ENCODE results near the gene CEBPZOS. TPM values are rescaled to one million over a fixed set of nuclear protein-coding genes. Genes with fewer than 3 reads are reported as not detected.
A peak's percentile ranks its signal among the peaks of the same experiment; 100 is the strongest.
"Not testable (repeated sequence)": the region's sequence is repeated elsewhere in the genome, so short reads cannot be mapped to it uniquely, and the experiment has no call there.

The CEBPZOS gene
- total and polyA plus RNA-seq, 9 of the 15 experiments (the other 6 are each of a cell fraction or from before 2014, with no cell fraction given), result 21.7 to 64.8 (median 46.7) TPM

DNA sequence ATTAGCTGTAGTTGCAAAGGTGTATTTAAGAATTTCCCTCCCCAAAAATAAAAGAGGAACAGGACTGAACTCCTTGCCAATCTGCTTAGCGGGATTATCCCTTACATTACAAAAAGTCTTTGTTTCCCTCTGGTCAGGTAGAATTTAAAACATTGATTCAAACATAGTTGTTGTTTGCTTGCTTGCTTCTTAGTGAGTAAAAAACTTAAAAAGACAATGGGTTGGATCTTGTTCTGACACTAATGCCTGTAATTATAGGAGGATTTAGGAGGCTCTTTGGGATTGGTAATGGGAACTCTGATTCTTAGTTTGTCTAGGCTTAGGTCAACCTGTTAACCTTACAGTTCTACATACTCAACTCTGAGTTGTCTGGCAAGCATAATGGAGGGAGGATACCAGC is 3.7 kb upstream of the CEBPZOS start:
- FAIRE-seq (no peak), DNase-seq (ENCODE audit: extremely low read depth in 1 of 4, low spot score in 3 of 4) (no peak), ATAC-seq (no peak)
- no peaks in the 10 kb centered on the region; a peak in 1 of 5 replicates for H3K27me3 ChIP-seq (ENCODE audit: control insufficient read depth in 2 of 2, insufficient read depth in 2 of 2, low read length in 2 of 2)
- H3K27ac ChIP-seq (ENCODE audit: extremely low read depth, low read depth, low read length), result no peak overlapping the region
- intact Hi-C loops (cut with micrococcal nuclease) (no loop called here), in situ Hi-C loops (cut with MboI) (no loop called here)
- no peak overlapping the region for H2AFZ ChIP-seq (ENCODE audit: low read depth, low read length)
- H3K9me3 ChIP-seq (replicated peaks; ENCODE audit: control insufficient read depth, insufficient read depth, low read depth, low read length), result peaks cover 3% of the 10 kb centered on the region; the same call in 1 of the 2 replicates
- ChIA-PET CTCF (ENCODE audit: low intra/inter-chr PET ratio) (no interaction called here), POLR2A (no interaction called here)
- no peaks in the 10 kb centered on the region for H3K9me1 ChIP-seq (ENCODE audit: control insufficient read depth, insufficient read depth, low read length)
- WGBS (ENCODE audit: insufficient coverage, low coverage, missing lambda C conversion rate), result 81% methylated on average over 1 of the region's 1 CpG
- H3K79me2 ChIP-seq (ENCODE audit: control insufficient read depth, insufficient read depth, low read length), result peaks cover 13% of the 10 kb centered on the region
- H3K4me1 ChIP-seq (replicated peaks in 1 of 2; ENCODE audit: control insufficient read depth in 2 of 2, insufficient read depth in 2 of 2, low read length in 2 of 2), result peaks cover 9 to 14% of the 10 kb centered on the region in 2 experiments; a peak in 4 of 5 replicates
- no TSS peak for BruUV-seq (replicated peaks)
- no peak overlapping the region for H3K9ac ChIP-seq (ENCODE audit: insufficient read depth in 1 of 2, low read depth in 2 of 2, low read length in 2 of 2)
- no peaks in the 10 kb centered on the region for H4K20me1 ChIP-seq (replicated peaks; ENCODE audit: control insufficient read depth, insufficient read depth, low read length)
- H3K4me3 ChIP-seq, result no peak overlapping the region
- no peaks in the 10 kb centered on the region for H3K36me3 ChIP-seq (ENCODE audit: control insufficient read depth, insufficient read depth, low read length)
- no peak for TF ChIP-seq SRSF7 (optimal IDR thresholded peaks at IDR 0.05; ENCODE audit: low read depth, low read length)
- TF ChIP-seq PCBP2 (IDR thresholded peaks at IDR 0.05; ENCODE audit: low read depth, low read length, poor library complexity, severe bottlenecking), result no peak
- TF ChIP-seq SPI1 (IDR thresholded peaks at IDR 0.05; ENCODE audit: borderline replicate concordance, low read depth, low read length), result peak; percentile 13; the same call in 1 of the 2 replicates
- H3K4me2 ChIP-seq (ENCODE audit: insufficient read depth, low read length), result no peak overlapping the region

DNA sequence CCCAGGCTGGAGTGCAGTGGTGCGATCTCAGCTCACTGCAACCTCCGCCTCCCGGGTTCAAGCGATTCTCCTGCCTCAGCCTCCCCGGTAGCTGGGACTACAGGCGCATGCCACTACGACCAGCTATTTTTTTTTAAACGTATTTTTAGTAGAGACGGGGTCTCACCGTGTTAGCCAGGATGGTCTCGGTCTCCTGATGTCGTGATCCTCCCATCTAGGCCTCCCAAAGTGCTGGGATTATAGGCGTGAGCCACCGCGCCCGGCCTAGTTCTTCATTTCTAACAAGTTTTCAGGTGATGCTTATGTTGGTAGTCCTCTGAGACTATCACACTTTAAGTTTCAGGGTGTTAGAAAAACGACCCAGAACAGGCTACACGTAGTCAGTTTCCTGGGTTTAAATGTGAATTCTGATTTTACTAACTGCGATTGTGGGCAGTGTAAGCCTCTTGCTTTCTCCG is 405 bp upstream of the CEBPZOS start:
- FAIRE-seq, result not testable (repeated sequence)
- WGBS (ENCODE audit: insufficient coverage, low coverage, missing lambda C conversion rate), result 76% methylated on average over 19 of the region's 20 CpGs

More for the DNA sequence above, 405 bp upstream of the CEBPZOS start:
- Histone ChIP-seq H3K4me3 (peak overlapping the region; percentile 61), H3K36me3 (ENCODE audit: control insufficient read depth, insufficient read depth, low read length) (peaks cover 22% of the 10 kb centered on the region; the same call in 1 of the 3 replicates), H3K27ac (ENCODE audit: extremely low read depth, low read depth, low read length) (peak overlapping the region; percentile 84), H3K9ac (ENCODE audit: insufficient read depth in 1 of 2, low read depth in 2 of 2, low read length in 2 of 2) (peak overlapping the region in 1 of 2 experiments; percentile 74; a peak in 2 of 4 replicates), H2AFZ (ENCODE audit: low read depth, low read length) (peak overlapping the region; percentile 98), H3K4me2 (ENCODE audit: insufficient read depth, low read length) (peak overlapping the region; percentile 85), H3K79me2 (ENCODE audit: control insufficient read depth, insufficient read depth, low read length) (peaks cover 45% of the 10 kb centered on the region), H3K4me1 (replicated peaks in 1 of 2; ENCODE audit: control insufficient read depth in 2 of 2, insufficient read depth in 2 of 2, low read length in 2 of 2) (peaks cover 3 to 19% of the 10 kb centered on the region in 2 experiments; a peak in 3 of 5 replicates)
- BruUV-seq (replicated peaks); intact Hi-C loops (cut with micrococcal nuclease); H3K9me1 ChIP-seq (ENCODE audit: control insufficient read depth, insufficient read depth, low read length); CTCF ChIA-PET (ENCODE audit: low intra/inter-chr PET ratio); H4K20me1 ChIP-seq (replicated peaks; ENCODE audit: control insufficient read depth, insufficient read depth, low read length); H3K27me3 ChIP-seq (ENCODE audit: control insufficient read depth in 2 of 2, insufficient read depth in 2 of 2, low read length in 2 of 2); DNase-seq (ENCODE audit: extremely low read depth in 1 of 4, low spot score in 3 of 4); in situ Hi-C loops (cut with MboI); H3K9me3 ChIP-seq (replicated peaks; ENCODE audit: control insufficient read depth, insufficient read depth, low read depth, low read length); ATAC-seq: not testable (repeated sequence)
- 0 out of 2 replicates have a peak, but pooled peaks have one; percentile 9 for TF ChIP-seq BCOR (IDR thresholded peaks at IDR 0.05)
- TF ChIP-seq, protein P1, sequence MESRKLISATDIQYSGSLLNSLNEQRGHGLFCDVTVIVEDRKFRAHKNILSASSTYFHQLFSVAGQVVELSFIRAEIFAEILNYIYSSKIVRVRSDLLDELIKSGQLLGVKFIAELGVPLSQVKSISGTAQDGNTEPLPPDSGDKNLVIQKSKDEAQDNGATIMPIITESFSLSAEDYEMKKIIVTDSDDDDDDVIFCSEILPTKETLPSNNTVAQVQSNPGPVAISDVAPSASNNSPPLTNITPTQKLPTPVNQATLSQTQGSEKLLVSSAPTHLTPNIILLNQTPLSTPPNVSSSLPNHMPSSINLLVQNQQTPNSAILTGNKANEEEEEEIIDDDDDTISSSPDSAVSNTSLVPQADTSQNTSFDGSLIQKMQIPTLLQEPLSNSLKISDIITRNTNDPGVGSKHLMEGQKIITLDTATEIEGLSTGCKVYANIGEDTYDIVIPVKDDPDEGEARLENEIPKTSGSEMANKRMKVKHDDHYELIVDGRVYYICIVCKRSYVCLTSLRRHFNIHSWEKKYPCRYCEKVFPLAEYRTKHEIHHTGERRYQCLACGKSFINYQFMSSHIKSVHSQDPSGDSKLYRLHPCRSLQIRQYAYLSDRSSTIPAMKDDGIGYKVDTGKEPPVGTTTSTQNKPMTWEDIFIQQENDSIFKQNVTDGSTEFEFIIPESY (CRISPR knock-in tag; IDR thresholded peaks at IDR 0.05), result peak; percentile 55
- 0 out of 2 replicates have a peak, but pooled peaks have one; percentile 41 for TF ChIP-seq THRAP3 (IDR thresholded peaks at IDR 0.05; ENCODE audit: borderline replicate concordance)
- TF ChIP-seq, protein P2, sequence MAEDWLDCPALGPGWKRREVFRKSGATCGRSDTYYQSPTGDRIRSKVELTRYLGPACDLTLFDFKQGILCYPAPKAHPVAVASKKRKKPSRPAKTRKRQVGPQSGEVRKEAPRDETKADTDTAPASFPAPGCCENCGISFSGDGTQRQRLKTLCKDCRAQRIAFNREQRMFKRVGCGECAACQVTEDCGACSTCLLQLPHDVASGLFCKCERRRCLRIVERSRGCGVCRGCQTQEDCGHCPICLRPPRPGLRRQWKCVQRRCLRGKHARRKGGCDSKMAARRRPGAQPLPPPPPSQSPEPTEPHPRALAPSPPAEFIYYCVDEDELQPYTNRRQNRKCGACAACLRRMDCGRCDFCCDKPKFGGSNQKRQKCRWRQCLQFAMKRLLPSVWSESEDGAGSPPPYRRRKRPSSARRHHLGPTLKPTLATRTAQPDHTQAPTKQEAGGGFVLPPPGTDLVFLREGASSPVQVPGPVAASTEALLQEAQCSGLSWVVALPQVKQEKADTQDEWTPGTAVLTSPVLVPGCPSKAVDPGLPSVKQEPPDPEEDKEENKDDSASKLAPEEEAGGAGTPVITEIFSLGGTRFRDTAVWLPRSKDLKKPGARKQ (CRISPR knock-in tag; IDR thresholded peaks at IDR 0.05), result peak; percentile 97
- 0 out of 2 replicates have a peak, but pooled peaks have one; percentile 9 for TF ChIP-seq XRCC5 (IDR thresholded peaks at IDR 0.05; ENCODE audit: low read depth, low read length)
- TF ChIP-seq DPF2 (IDR thresholded peaks at IDR 0.05), result 0 out of 2 replicates have a peak, but pooled peaks have one; percentile 37
- POLR2A ChIA-PET, result interaction anchor here (0.7 kb wide), 1 partner anchor 229 kb away, joined by 3 read pairs; the partner anchor contains the start of gene STRN
